Dendritic cell treated with granulocyte-macrophage colony-stimulating factor and Interleukin-4, amounts not matched to agents 40 ng/mL and 50 ng/mL, for 4 days (primary cell): Measurements from ENCODE around the gene ZNF44.

Experiments used
- H3K27ac Mint-ChIP-seq: one replicate; pipeline ENCODE4 v1.8.0; 2022; ENCODE audit warnings: mild to moderate bottlenecking, mixed read lengths
- H3K27me3 Mint-ChIP-seq: one replicate; pipeline ENCODE4 v1.8.0; 2022; ENCODE audit warnings: mild to moderate bottlenecking, mixed read lengths
- H3K36me3 Mint-ChIP-seq: one replicate; pipeline ENCODE4 v1.8.0; 2022; ENCODE audit warnings: low read depth, mixed read lengths
- H3K4me1 Mint-ChIP-seq: one replicate; pipeline ENCODE4 v1.8.0; 2022; ENCODE audit warnings: low read depth, mixed read lengths
- H3K4me3 Mint-ChIP-seq: one replicate; pipeline ENCODE4 v1.8.0; 2022; ENCODE audit warnings: mild to moderate bottlenecking, moderate library complexity, mixed read lengths
- H3K9me3 Mint-ChIP-seq: one replicate; pipeline ENCODE4 v1.8.0; 2022; ENCODE audit warnings: mixed read lengths
- intact Hi-C: fragments of 100-400 bp; cut with micrococcal nuclease; formaldehyde crosslinking; loops from one replicate; pipeline ENCODE4 v1.15.0; 2022

ZNF44 gene

GRCh38 chr19:12237143-12237839 is 57.4 kb downstream of the ZNF44 start:
- no peaks in the 10 kb centered on the region for H3K27me3 Mint-ChIP-seq
- H3K27ac Mint-ChIP-seq = no peak overlapping the region
- peaks cover 49% of the 10 kb centered on the region for H3K36me3 Mint-ChIP-seq
- no peak overlapping the region for H3K4me3 Mint-ChIP-seq
- intact Hi-C loops = no loop called here
- no peaks in the 10 kb centered on the region for H3K4me1 Mint-ChIP-seq
- H3K9me3 Mint-ChIP-seq = peaks cover 86% of the 10 kb centered on the region

- H3K36me3 Mint-ChIP-seq = peaks cover 61% of the 10 kb centered on the region
- no peak overlapping the region for H3K4me3 Mint-ChIP-seq
- no peak overlapping the region for H3K27ac Mint-ChIP-seq
- peaks cover 86% of the 10 kb centered on the region for H3K9me3 Mint-ChIP-seq
- intact Hi-C loops = no loop called here
- no peaks in the 10 kb centered on the region for H3K4me1 Mint-ChIP-seq
- H3K27me3 Mint-ChIP-seq = no peaks in the 10 kb centered on the region
Measured at GRCh38 chr19:12232961-12233360, 61.7 kb downstream of the ZNF44 start.

GRCh38 chr19:12230751-12231733 is 63.6 kb downstream of the ZNF44 start:
- peaks cover 49% of the 10 kb centered on the region for H3K36me3 Mint-ChIP-seq
- no peaks in the 10 kb centered on the region for H3K4me1 Mint-ChIP-seq
- H3K27ac Mint-ChIP-seq = no peak overlapping the region
- H3K4me3 Mint-ChIP-seq = no peak overlapping the region
- H3K9me3 Mint-ChIP-seq = peaks cover 67% of the 10 kb centered on the region
- intact Hi-C loops = no loop called here
- H3K27me3 Mint-ChIP-seq = no peaks in the 10 kb centered on the region

- intact Hi-C loops = no loop called here
- no peak overlapping the region for H3K4me3 Mint-ChIP-seq
- no peaks in the 10 kb centered on the region for H3K4me1 Mint-ChIP-seq
- H3K36me3 Mint-ChIP-seq = peaks cover 44% of the 10 kb centered on the region
- H3K9me3 Mint-ChIP-seq = peaks cover 67% of the 10 kb centered on the region
- H3K27me3 Mint-ChIP-seq = no peaks in the 10 kb centered on the region
- H3K27ac Mint-ChIP-seq = no peak overlapping the region
Measured at GRCh38 chr19:12229990-12230389, 64.7 kb downstream of the ZNF44 start.

GRCh38 chr19:12224676-12225075 is 70.0 kb downstream of the ZNF44 start:
- intact Hi-C loops = no loop called here
- H3K4me3 Mint-ChIP-seq = no peak overlapping the region
- no peaks in the 10 kb centered on the region for H3K27me3 Mint-ChIP-seq
- no peaks in the 10 kb centered on the region for H3K4me1 Mint-ChIP-seq
- H3K36me3 Mint-ChIP-seq = peaks cover 14% of the 10 kb centered on the region
- H3K9me3 Mint-ChIP-seq = peaks cover 59% of the 10 kb centered on the region
- no peak overlapping the region for H3K27ac Mint-ChIP-seq

GRCh38 chr19:12222980-12223630 is 71.6 kb downstream of the ZNF44 start:
- Mint-ChIP-seq H3K4me1 (no peaks in the 10 kb centered on the region), H3K27me3 (no peaks in the 10 kb centered on the region), H3K9me3 (peaks cover 67% of the 10 kb centered on the region), H3K36me3 (peaks cover 8% of the 10 kb centered on the region), H3K27ac (no peak overlapping the region), H3K4me3 (no peak overlapping the region)
- intact Hi-C loops = no loop called here
